HL-60 (cell line): Measurements from ENCODE around the gene CGGBP1.

ENCODE experiments used
- CTCF ChIP-seq: IDR thresholded peaks from one replicate; pipeline ENCODE4 v1.5.1; 2011; ENCODE audit warnings: low read length, control low read depth, inconsistent platforms; ENCODE audit not compliant: insufficient read depth
- GABPA ChIP-seq: IDR thresholded peaks from 2 replicates; pipeline ENCODE4 v1.6.1; 2012; ENCODE audit warnings: low read depth
- POLR2AphosphoS5 ChIP-seq: IDR thresholded peaks from 2 replicates; pipeline ENCODE4 v1.6.1; 2012; ENCODE audit warnings: low read depth
- REST ChIP-seq: IDR thresholded peaks from 2 replicates; pipeline ENCODE4 v1.6.1; 2012; ENCODE audit warnings: low read depth; ENCODE audit not compliant: insufficient replicate concordance
- SPI1 ChIP-seq: IDR thresholded peaks from 2 replicates; pipeline ENCODE4 v1.6.1; 2012; ENCODE audit warnings: low read depth, mild to moderate bottlenecking, borderline replicate concordance

GRCh38 chr3:88044411-88044810 lies 14.4 kb downstream of the CGGBP1 start:
- TF ChIP-seq POLR2AphosphoS5, result no peak
- TF ChIP-seq CTCF, result no peak
- no peak for TF ChIP-seq REST
- no peak for TF ChIP-seq GABPA
- no peak for TF ChIP-seq SPI1
